ENCODE data around the gene RNF150. TPM values are rescaled to one million over a fixed set of nuclear protein-coding genes. Genes with fewer than 3 reads are reported as not detected.
A peak's percentile ranks its signal among the peaks of the same experiment; 100 is the strongest.

The RNF150 gene
- polyA plus RNA-seq, 3 donors, result 0.21 TPM; not detected in 2

DNA sequence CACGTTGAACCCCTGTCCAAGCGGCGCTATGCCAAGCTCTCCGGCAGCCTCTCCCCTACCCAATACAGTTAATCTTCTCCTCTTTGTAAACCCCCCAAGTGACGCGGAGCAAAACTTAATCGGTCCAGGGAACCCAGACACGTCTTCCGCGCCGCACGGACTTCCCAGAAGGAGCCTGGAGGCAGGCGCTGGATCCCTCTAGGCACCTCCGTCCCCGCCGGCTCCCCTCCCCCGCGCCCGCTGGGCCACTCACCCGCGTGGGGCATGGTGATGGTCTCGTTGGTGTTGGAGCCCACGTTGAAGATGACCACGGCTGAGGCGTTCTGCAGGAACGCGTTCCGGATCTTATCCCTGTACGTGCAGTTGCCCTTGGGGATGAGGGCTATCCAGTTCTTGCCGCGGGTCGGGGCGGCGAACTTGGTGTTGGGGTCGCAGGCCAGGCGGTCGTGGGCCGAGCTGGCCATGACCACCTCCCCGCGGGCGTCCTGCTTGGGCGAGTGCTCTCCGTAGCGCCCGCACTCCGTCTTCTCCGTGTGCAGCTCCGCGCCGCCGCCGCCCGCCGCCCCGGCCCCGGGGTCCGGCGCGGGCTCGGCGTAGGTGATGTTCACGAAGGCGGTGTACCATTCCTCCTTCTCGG, 1.1 kb downstream of the RNF150 start:
- H2AFZ ChIP-seq (ENCODE audit: insufficient read depth, low read depth, low read length, poor library complexity, severe bottlenecking), result peak overlapping the region; percentile 68
- H3K79me2 ChIP-seq (ENCODE audit: insufficient read depth, low read length), result no peaks in the 10 kb centered on the region
- TF ChIP-seq, protein P1, sequence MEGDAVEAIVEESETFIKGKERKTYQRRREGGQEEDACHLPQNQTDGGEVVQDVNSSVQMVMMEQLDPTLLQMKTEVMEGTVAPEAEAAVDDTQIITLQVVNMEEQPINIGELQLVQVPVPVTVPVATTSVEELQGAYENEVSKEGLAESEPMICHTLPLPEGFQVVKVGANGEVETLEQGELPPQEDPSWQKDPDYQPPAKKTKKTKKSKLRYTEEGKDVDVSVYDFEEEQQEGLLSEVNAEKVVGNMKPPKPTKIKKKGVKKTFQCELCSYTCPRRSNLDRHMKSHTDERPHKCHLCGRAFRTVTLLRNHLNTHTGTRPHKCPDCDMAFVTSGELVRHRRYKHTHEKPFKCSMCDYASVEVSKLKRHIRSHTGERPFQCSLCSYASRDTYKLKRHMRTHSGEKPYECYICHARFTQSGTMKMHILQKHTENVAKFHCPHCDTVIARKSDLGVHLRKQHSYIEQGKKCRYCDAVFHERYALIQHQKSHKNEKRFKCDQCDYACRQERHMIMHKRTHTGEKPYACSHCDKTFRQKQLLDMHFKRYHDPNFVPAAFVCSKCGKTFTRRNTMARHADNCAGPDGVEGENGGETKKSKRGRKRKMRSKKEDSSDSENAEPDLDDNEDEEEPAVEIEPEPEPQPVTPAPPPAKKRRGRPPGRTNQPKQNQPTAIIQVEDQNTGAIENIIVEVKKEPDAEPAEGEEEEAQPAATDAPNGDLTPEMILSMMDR (IDR thresholded peaks at IDR 0.05), result no peak
- no peak for DNase-seq
- Mint-ChIP-seq H3K9me3 (peaks cover 0 to 7% (median 3%) of the 10 kb centered on the region in 7 donors), H3K4me3 (peak overlapping the region; percentile 82 to 83), H3K27ac (peak overlapping the region in 1 of 7 donors; percentile 53), H3K36me3 (peaks cover 0 to 2% of the 10 kb centered on the region in 2 donors), H3K27me3 (ENCODE audit: low read depth in 3 of 3) (peaks cover 51 to 85% (median 62%) of the 10 kb centered on the region in 3 donors), H3K4me1 (peaks cover 18% of the 10 kb centered on the region)
- peaks cover 0 to 7% of the 10 kb centered on the region in 2 donors for H3K9me3 ChIP-seq (replicated peaks in 1 of 2; ENCODE audit: control insufficient read depth in 1 of 2, insufficient read depth in 1 of 2, low read length in 2 of 2)
- peak overlapping the region; percentile 90 for H3K4me2 ChIP-seq (replicated peaks; ENCODE audit: extremely low read depth, low read length, poor library complexity, severe bottlenecking)
- under 1% methylated on average over 64 of the region's 64 CpGs for WGBS (ENCODE audit: insufficient coverage)
- H3K9ac ChIP-seq (ENCODE audit: insufficient read depth, low read length, poor library complexity, severe bottlenecking), result no peak overlapping the region
- H4K20me1 ChIP-seq (ENCODE audit: insufficient read depth, low read length), result no peaks in the 10 kb centered on the region
- no peaks in the 10 kb centered on the region for H3K36me3 ChIP-seq (replicated peaks in 1 of 2; ENCODE audit: control insufficient read depth in 1 of 2, insufficient read depth in 2 of 2, low read length in 2 of 2)
- peaks cover 60 to 71% of the 10 kb centered on the region in 2 donors for H3K27me3 ChIP-seq (ENCODE audit: control insufficient read depth in 2 of 2, insufficient read depth in 2 of 2, low read length in 2 of 2)
- no peak overlapping the region for H3K27ac ChIP-seq (ENCODE audit: low read depth in 1 of 2, low read length in 2 of 2)
- H3K4me3 ChIP-seq (replicated peaks in 1 of 3; ENCODE audit: low read depth in 2 of 3, low read length in 3 of 3), result peak overlapping the region; percentile 43 to 73 (median 66)
- intact Hi-C loops (cut with micrococcal nuclease), result no loop called here
- H3K4me1 ChIP-seq (ENCODE audit: control insufficient read depth in 1 of 2, insufficient read depth in 2 of 2, low read length in 2 of 2), result peaks cover 11 to 22% of the 10 kb centered on the region in 2 donors

DNA sequence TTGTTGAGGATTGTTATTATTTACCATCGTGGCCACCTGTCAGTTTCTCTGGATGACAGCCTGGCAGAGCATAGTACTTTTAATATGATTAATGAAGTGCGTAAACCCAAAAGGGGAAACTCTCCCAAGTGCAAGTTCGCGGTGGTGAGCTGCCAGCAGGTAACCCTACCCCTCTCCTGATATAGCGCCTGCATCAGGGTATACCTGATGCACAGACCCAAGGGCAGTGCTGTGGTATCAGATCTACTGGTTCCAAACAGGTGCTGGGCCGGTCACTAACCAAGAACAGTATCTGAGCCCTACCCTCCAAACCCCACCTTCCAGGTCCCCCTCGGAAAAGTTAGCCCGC, 1.6 kb downstream of the RNF150 start:
- Histone ChIP-seq H3K27me3 (ENCODE audit: control insufficient read depth in 2 of 2, insufficient read depth in 2 of 2, low read length in 2 of 2) (peaks cover 59 to 69% of the 10 kb centered on the region in 2 donors), H3K27ac (ENCODE audit: low read depth in 1 of 2, low read length in 2 of 2) (no peak overlapping the region), H3K4me3 (replicated peaks in 1 of 3; ENCODE audit: low read depth in 2 of 3, low read length in 3 of 3) (peak overlapping the region in 2 of 3 experiments; percentile 66 to 73), H3K4me1 (ENCODE audit: control insufficient read depth in 1 of 2, insufficient read depth in 2 of 2, low read length in 2 of 2) (peaks cover 15 to 27% of the 10 kb centered on the region in 2 donors), H3K9me3 (replicated peaks in 1 of 2; ENCODE audit: control insufficient read depth in 1 of 2, insufficient read depth in 1 of 2, low read length in 2 of 2) (peaks cover 0 to 7% of the 10 kb centered on the region in 2 donors), H3K4me2 (replicated peaks; ENCODE audit: extremely low read depth, low read length, poor library complexity, severe bottlenecking) (peak overlapping the region; percentile 90), H3K9ac (ENCODE audit: insufficient read depth, low read length, poor library complexity, severe bottlenecking) (no peak overlapping the region), H4K20me1 (ENCODE audit: insufficient read depth, low read length) (no peaks in the 10 kb centered on the region), H3K36me3 (replicated peaks in 1 of 2; ENCODE audit: control insufficient read depth in 1 of 2, insufficient read depth in 2 of 2, low read length in 2 of 2) (no peaks in the 10 kb centered on the region), H3K79me2 (ENCODE audit: insufficient read depth, low read length) (no peaks in the 10 kb centered on the region), H2AFZ (ENCODE audit: insufficient read depth, low read depth, low read length, poor library complexity, severe bottlenecking) (no peak overlapping the region)
- Mint-ChIP-seq H3K27ac (peak overlapping the region in 1 of 7 donors; percentile 53), H3K4me3 (peak overlapping the region; percentile 68 to 83), H3K27me3 (ENCODE audit: low read depth in 3 of 3) (peaks cover 51 to 80% (median 61%) of the 10 kb centered on the region in 3 donors), H3K4me1 (peaks cover 22% of the 10 kb centered on the region), H3K36me3 (peaks cover 0 to 2% of the 10 kb centered on the region in 2 donors), H3K9me3 (peaks cover 0 to 7% (median 3%) of the 10 kb centered on the region in 7 donors)
- TF ChIP-seq, protein P1 (IDR thresholded peaks at IDR 0.05), result no peak
- no peak for DNase-seq
- 0% methylated on average over 6 of the region's 8 CpGs for WGBS (ENCODE audit: insufficient coverage)
- intact Hi-C loops (cut with micrococcal nuclease), result no loop called here

Measured in CD14-positive monocyte (primary cell).